ENCODE data around the gene CERCAM.

Gene CERCAM

GRCh38 chr9:128390150-128390812 is 30.4 kb upstream of the CERCAM start:
- H3K9me3 Mint-ChIP-seq, result no peaks in the 10 kb centered on the region
- no peaks in the 10 kb centered on the region for H3K27me3 Mint-ChIP-seq
- peaks cover 69% of the 10 kb centered on the region for H3K36me3 Mint-ChIP-seq (ENCODE audit: low read depth)
- H3K27ac Mint-ChIP-seq, result no peak overlapping the region
- no peak for DNase-seq
- no peaks in the 10 kb centered on the region for H3K4me1 Mint-ChIP-seq (ENCODE audit: low read depth)
- H3K4me3 Mint-ChIP-seq, result no peak overlapping the region

GRCh38 chr9:128390813-128391711 is 29.6 kb upstream of the CERCAM start:
- no peaks in the 10 kb centered on the region for H3K9me3 Mint-ChIP-seq
- no peaks in the 10 kb centered on the region for H3K4me1 Mint-ChIP-seq (ENCODE audit: low read depth)
- peaks cover 62% of the 10 kb centered on the region for H3K36me3 Mint-ChIP-seq (ENCODE audit: low read depth)

GRCh38 chr9:128391956-128392301 is 28.7 kb upstream of the CERCAM start:
- Mint-ChIP-seq H3K9me3 (no peaks in the 10 kb centered on the region), H3K4me3 (no peak overlapping the region), H3K36me3 (ENCODE audit: low read depth) (peaks cover 53% of the 10 kb centered on the region), H3K27me3 (peaks cover 3% of the 10 kb centered on the region), H3K4me1 (ENCODE audit: low read depth) (no peaks in the 10 kb centered on the region), H3K27ac (no peak overlapping the region)
- no peak for DNase-seq

More at GRCh38 chr9:128390813-128391711, 29.6 kb upstream of the CERCAM start:
- Mint-ChIP-seq H3K27ac (no peak overlapping the region), H3K4me3 (no peak overlapping the region), H3K27me3 (no peaks in the 10 kb centered on the region)
- no peak for DNase-seq

GRCh38 chr9:128392302-128393144 is 28.1 kb upstream of the CERCAM start:
- Mint-ChIP-seq H3K27ac (no peak overlapping the region), H3K4me1 (ENCODE audit: low read depth) (no peaks in the 10 kb centered on the region), H3K9me3 (no peaks in the 10 kb centered on the region), H3K27me3 (peaks cover 9% of the 10 kb centered on the region), H3K36me3 (ENCODE audit: low read depth) (peaks cover 50% of the 10 kb centered on the region), H3K4me3 (no peak overlapping the region)
- no peak for DNase-seq

GRCh38 chr9:128393145-128393775 is 27.4 kb upstream of the CERCAM start:
- no peak for DNase-seq
- Mint-ChIP-seq H3K4me1 (ENCODE audit: low read depth) (no peaks in the 10 kb centered on the region), H3K27ac (no peak overlapping the region), H3K36me3 (ENCODE audit: low read depth) (peaks cover 43% of the 10 kb centered on the region), H3K4me3 (no peak overlapping the region), H3K9me3 (no peaks in the 10 kb centered on the region), H3K27me3 (peaks cover 9% of the 10 kb centered on the region)

GRCh38 chr9:128393970-128394369 is 26.7 kb upstream of the CERCAM start:
- H3K27ac Mint-ChIP-seq, result no peak overlapping the region
- H3K4me1 Mint-ChIP-seq (ENCODE audit: low read depth), result no peaks in the 10 kb centered on the region
- no peaks in the 10 kb centered on the region for H3K9me3 Mint-ChIP-seq
- no peak overlapping the region for H3K4me3 Mint-ChIP-seq
- H3K27me3 Mint-ChIP-seq, result peaks cover 9% of the 10 kb centered on the region
- no peak for DNase-seq
- peaks cover 37% of the 10 kb centered on the region for H3K36me3 Mint-ChIP-seq (ENCODE audit: low read depth)

GRCh38 chr9:128394379-128395168 is 26.1 kb upstream of the CERCAM start:
- no peak overlapping the region for H3K27ac Mint-ChIP-seq
- peaks cover 32% of the 10 kb centered on the region for H3K36me3 Mint-ChIP-seq (ENCODE audit: low read depth)
- H3K27me3 Mint-ChIP-seq, result peaks cover 9% of the 10 kb centered on the region
- no peaks in the 10 kb centered on the region for H3K4me1 Mint-ChIP-seq (ENCODE audit: low read depth)
- no peak overlapping the region for H3K4me3 Mint-ChIP-seq
- DNase-seq, result no peak
- no peaks in the 10 kb centered on the region for H3K9me3 Mint-ChIP-seq

- Mint-ChIP-seq H3K4me3 (no peak overlapping the region), H3K36me3 (ENCODE audit: low read depth) (peaks cover 10% of the 10 kb centered on the region), H3K27ac (no peak overlapping the region), H3K4me1 (ENCODE audit: low read depth) (no peaks in the 10 kb centered on the region), H3K9me3 (no peaks in the 10 kb centered on the region), H3K27me3 (peaks cover 9% of the 10 kb centered on the region)
- DNase-seq, result no peak
Observed at GRCh38 chr9:128396970-128397613, 23.6 kb upstream of the CERCAM start.

- Mint-ChIP-seq H3K36me3 (ENCODE audit: low read depth) (peaks cover 8% of the 10 kb centered on the region), H3K27ac (no peak overlapping the region), H3K4me1 (ENCODE audit: low read depth) (no peaks in the 10 kb centered on the region), H3K27me3 (peaks cover 9% of the 10 kb centered on the region), H3K9me3 (no peaks in the 10 kb centered on the region), H3K4me3 (no peak overlapping the region)
- DNase-seq, result no peak
Observed at GRCh38 chr9:128397831-128398230, 22.8 kb upstream of the CERCAM start.

- Mint-ChIP-seq H3K4me3 (no peak overlapping the region), H3K27ac (no peak overlapping the region), H3K36me3 (ENCODE audit: low read depth) (no peaks in the 10 kb centered on the region), H3K9me3 (no peaks in the 10 kb centered on the region), H3K27me3 (peaks cover 9% of the 10 kb centered on the region), H3K4me1 (ENCODE audit: low read depth) (no peaks in the 10 kb centered on the region)
- DNase-seq, result no peak
Observed at GRCh38 chr9:128399861-128400260, 20.8 kb upstream of the CERCAM start.

- Mint-ChIP-seq H3K4me3 (no peak overlapping the region), H3K27me3 (peaks cover 21% of the 10 kb centered on the region), H3K27ac (no peak overlapping the region), H3K4me1 (ENCODE audit: low read depth) (no peaks in the 10 kb centered on the region), H3K9me3 (no peaks in the 10 kb centered on the region), H3K36me3 (ENCODE audit: low read depth) (no peaks in the 10 kb centered on the region)
- DNase-seq, result no peak
Observed at GRCh38 chr9:128404560-128404959, 16.1 kb upstream of the CERCAM start.

GRCh38 chr9:128405077-128405779 is 15.4 kb upstream of the CERCAM start:
- Mint-ChIP-seq H3K4me1 (ENCODE audit: low read depth) (no peaks in the 10 kb centered on the region), H3K9me3 (no peaks in the 10 kb centered on the region), H3K4me3 (no peak overlapping the region), H3K27me3 (peaks cover 27% of the 10 kb centered on the region), H3K27ac (no peak overlapping the region), H3K36me3 (ENCODE audit: low read depth) (no peaks in the 10 kb centered on the region)
- no peak for DNase-seq

GRCh38 chr9:128405780-128406171 is 14.9 kb upstream of the CERCAM start:
- Mint-ChIP-seq H3K4me1 (ENCODE audit: low read depth) (no peaks in the 10 kb centered on the region), H3K36me3 (ENCODE audit: low read depth) (no peaks in the 10 kb centered on the region), H3K27me3 (peaks cover 29% of the 10 kb centered on the region), H3K9me3 (no peaks in the 10 kb centered on the region), H3K27ac (no peak overlapping the region), H3K4me3 (no peak overlapping the region)
- no peak for DNase-seq

All from activated T-cell treated with anti-CD3 and anti-CD28 coated beads, Interleukin-2, amount 50 U/mL, for 24 hours (primary cell).